Heart left ventricle (tissue), 16 donors: ENCODE results near the gene MACF1. TPM values are rescaled to one million over a fixed set of nuclear protein-coding genes. Genes with fewer than 3 reads are reported as not detected.

ENCODE experiments used
- ATAC-seq, 4 donors: fragments of 200-7000 bp; cut with Tn5 transposase; one replicate each; pipeline ENCODE4 v1.9.1; 2020 to 2022; ENCODE audit warnings: moderate library complexity in 4 of 4, mild to moderate bottlenecking in 3 of 4, moderate number of reproducible peaks in 1 of 4
- DNase-seq, 5 donors: peaks; one replicate each; pipeline ENCODE4 v3.0.0-alpha.2; 2020
- H3K27ac ChIP-seq, 12 donors: fragments of 200-600 bp; sonication (generic) in 4 of 12; one replicate each; pipeline versions ENCODE4 v1.5.0 to v1.8.0; 2016 to 2022; ENCODE audit warnings: mild to moderate bottlenecking in 2 of 12
- H3K27me3 ChIP-seq, 9 donors: fragments of 200-600 bp; sonication (generic) in 2 of 9; one replicate each; pipeline versions ENCODE4 v1.5.1 to v1.8.0; 2016 to 2022; ENCODE audit warnings: mild to moderate bottlenecking in 3 of 9
- H3K36me3 ChIP-seq, 9 donors: fragments of 200-600 bp; sonication (generic) in 2 of 9; one replicate each; pipeline versions ENCODE4 v1.5.0 to v1.8.0; 2018 to 2022; ENCODE audit warnings: mild to moderate bottlenecking in 2 of 9
- H3K4me1 ChIP-seq, 12 donors: fragments of 200-600 bp; sonication (generic) in 4 of 12; one replicate each; pipeline versions ENCODE4 v1.5.0 to v1.8.0; 2016 to 2022; ENCODE audit warnings: mild to moderate bottlenecking in 3 of 12
- H3K4me3 ChIP-seq, 12 donors: fragments of 200-600 bp; sonication (generic) in 4 of 12; one replicate each; pipeline versions ENCODE4 v1.5.0 to v1.8.0; 2017 to 2022; ENCODE audit warnings: mild to moderate bottlenecking in 9 of 12, moderate library complexity in 4 of 12
- H3K9me3 ChIP-seq, 12 donors: fragments of 200-600 bp; sonication (generic) in 4 of 12; one replicate each; pipeline versions ENCODE4 v1.5.0 to v1.8.0; 2016 to 2022; ENCODE audit warnings: mild to moderate bottlenecking in 1 of 12
- CTCF ChIP-seq, 12 donors: fragments of 200-600 bp; sonication (generic) in 4 of 12; IDR thresholded peaks; one replicate each; pipeline versions ENCODE4 v1.5.0 to v1.8.0; 2018 to 2022; ENCODE audit warnings: antibody characterized with exemption in 12 of 12, mild to moderate bottlenecking in 5 of 12
- POLR2A ChIP-seq, 2 donors: fragments of 450-650 bp; IDR thresholded peaks; one replicate each; pipeline ENCODE4 v1.6.1; 2017; ENCODE audit warnings: antibody characterized with exemption in 2 of 2, mild to moderate bottlenecking in 2 of 2, moderate library complexity in 2 of 2
- WGBS, 4 donors: extraction: QIAGEN DNeasy Blood & Tissue Kit in 2 of 4; methylation state at CpG; one replicate each; pipeline versions ENCODE4 v1.1.5 to v1.1.7; 2013 to 2018; 5-methylcytosine and 5-hydroxymethylcytosine counted together
- intact Hi-C, 10 donors: fragments of 100-400 bp; cut with DNase I; formaldehyde crosslinking; loops; one replicate each; pipeline versions ENCODE4 v1.11.1 to v1.14.2; 2022
- polyA plus RNA-seq, 2 donors: library from polyadenylated mRNA; stranded (reverse); fragments of 200-250 nt; gene quantifications; one replicate each; pipeline ENCODE4 v1.2.3, GENCODE V29; 2013
- total RNA-seq, 9 donors: library from RNA; depleted of rRNA in 2 of 9; stranded (reverse); fragments of >200 nt in 2 of 9; fragmentation: NEBNext Ultra II Directional in 3 of 9; extraction: Animal tissue kit (Norgen Biotek cat#: 25700) in 3 of 9; gene quantifications; one replicate each; pipeline versions ENCODE4 v1.1.0 to v1.2.4, GENCODE V29; 2016 to 2023
- donor health status: ischemic (EF 13 %, LVEDD 7.1; RV severe dilation, severe dysfunction).
- donor health status: healthy with polysubstance abuse.
- donor health status: DM: no; HTN: yes; CAD: no.
- donor health status: DM: no; HTN: no; CAD: no.
- donor health status: ischemic (EF 25% LVEDD 6.9; RV normal size, moderate dysfunction).
- donor health status: ischemic (EF 25% LVEDD 5.7; RV mildly dilated, moderate dysfunction).
- donor health status: healthy.
- donor health status: DM: yes; HTN: yes; CAD: no.
- donor health status: ischemic (EF 35%, LVEDD 5.7; RV mildly dilated, moderate dysfunction).
- donor health status: nonischemic (EF 11% LVEDD 7.7; RV severe dilation, severe dysfunction).
- donor health status: DM: yes; HTN: yes; CAD: no.
- donor health status: PGD.
- donor health status: ischemic (EF 29% LVEDD 5.4; RV normal size, mild dysfunction).
- donor health status: nonischemic (EF 23%, LVEDD 6.1; RV moderate dilation, normal function).

MACF1 gene
- total and polyA plus RNA-seq, 11 donors, result 102 to 436 (median 251) TPM

GRCh38 chr1:39358491-39358890 is 154.0 kb downstream of the MACF1 start:
- 33 to 48% (median 42%) methylated on average over 2 of the region's 2 CpGs for WGBS, 4 donors
- peaks cover 0 to 100% (median 98%) of the 10 kb centered on the region in 9 donors for H3K36me3 ChIP-seq
- H3K4me3 ChIP-seq, result no peak overlapping the region
- H3K9me3 ChIP-seq, result no peaks in the 10 kb centered on the region
- H3K27me3 ChIP-seq, result no peaks in the 10 kb centered on the region
- ATAC-seq (peak in 1 of 4 donors; percentile 29), DNase-seq (no peak)
- H3K4me1 ChIP-seq, result peaks cover 0 to 18% (median 9%) of the 10 kb centered on the region in 12 donors
- intact Hi-C loops, result loop anchor here in 3 of 10 donors (5.0 to 10.0 kb wide), 4 partner anchors 54 to 176 kb away; no protein-coding TSS in a partner anchor
- peak overlapping the region in 1 of 12 donors; percentile 27 for H3K27ac ChIP-seq
- TF ChIP-seq POLR2A (IDR thresholded peaks at IDR 0.05) (no peak), CTCF (IDR thresholded peaks at IDR 0.05) (no peak)

DNA sequence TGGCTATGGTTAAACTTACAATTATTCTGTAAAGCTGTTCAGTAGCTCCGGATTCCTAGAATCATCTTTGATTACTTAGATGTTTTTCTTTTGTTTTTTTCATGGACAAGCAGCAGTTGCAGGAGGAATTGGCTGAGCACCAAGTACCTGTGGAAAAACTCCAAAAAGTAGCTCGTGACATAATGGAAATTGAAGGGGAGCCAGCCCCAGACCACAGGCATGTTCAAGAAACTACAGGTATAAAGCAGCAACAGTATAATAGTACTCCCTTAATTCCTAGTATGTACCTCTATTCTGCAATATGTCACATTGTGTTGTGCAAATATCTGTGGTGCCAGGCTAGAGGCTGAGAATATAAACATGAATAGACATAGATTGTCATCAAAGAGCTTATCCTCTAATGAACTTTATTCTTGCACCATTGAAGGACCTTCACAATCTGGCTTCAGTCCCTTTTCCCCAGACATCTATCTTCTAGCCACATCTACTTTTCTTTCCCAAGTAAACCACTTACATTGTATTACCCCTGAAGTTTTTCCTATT is 154.6 kb downstream of the MACF1 start:
- Histone ChIP-seq H3K4me3 (no peak overlapping the region), H3K36me3 (peaks cover 0 to 100% (median 98%) of the 10 kb centered on the region in 9 donors), H3K27me3 (no peaks in the 10 kb centered on the region), H3K4me1 (peaks cover 0 to 18% (median 9%) of the 10 kb centered on the region in 12 donors), H3K9me3 (no peaks in the 10 kb centered on the region), H3K27ac (peak overlapping the region in 1 of 12 donors; percentile 27)
- 20 to 31% (median 25%) methylated on average over 2 of the region's 2 CpGs for WGBS, 4 donors
- intact Hi-C loops, result loop anchor here in 3 of 10 donors (5.0 to 10.0 kb wide), 4 partner anchors 53 to 176 kb away; no protein-coding TSS in a partner anchor
- ATAC-seq (peak in 1 of 4 donors; percentile 39), DNase-seq (no peak)
- TF ChIP-seq POLR2A (IDR thresholded peaks at IDR 0.05), result no peak
- no peak for TF ChIP-seq CTCF (IDR thresholded peaks at IDR 0.05)

DNA sequence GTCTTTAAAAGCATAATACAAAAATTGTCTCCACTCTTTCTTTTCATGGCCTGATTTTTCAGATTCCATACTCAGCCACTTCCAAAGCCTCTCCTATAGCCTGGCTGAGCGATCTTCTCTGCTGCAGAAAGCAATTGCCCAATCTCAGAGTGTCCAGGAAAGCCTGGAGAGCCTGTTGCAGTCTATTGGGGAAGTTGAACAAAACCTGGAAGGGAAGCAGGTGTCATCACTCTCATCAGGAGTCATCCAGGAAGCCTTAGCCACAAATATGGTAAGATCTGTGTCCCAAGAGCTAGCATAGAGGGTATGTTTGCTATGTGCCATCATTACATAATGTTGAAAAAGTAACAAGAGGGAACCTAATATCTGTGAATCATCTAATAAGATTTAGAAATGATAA is 156.2 kb downstream of the MACF1 start:
- H3K27ac ChIP-seq, result peak overlapping the region in 1 of 12 donors; percentile 36
- no peak for ATAC-seq
- peaks cover 0 to 18% (median 9%) of the 10 kb centered on the region in 12 donors for H3K4me1 ChIP-seq
- H3K4me3 ChIP-seq, result no peak overlapping the region
- H3K9me3 ChIP-seq, result no peaks in the 10 kb centered on the region
- intact Hi-C loops, result loop anchor here in 2 of 10 donors (10.0 kb wide), 2 partner anchors 46 to 54 kb away; no protein-coding TSS in a partner anchor
- TF ChIP-seq POLR2A (IDR thresholded peaks at IDR 0.05), result no peak
- no peak for TF ChIP-seq CTCF (IDR thresholded peaks at IDR 0.05)
- H3K36me3 ChIP-seq, result peaks cover 0 to 99% (median 96%) of the 10 kb centered on the region in 9 donors
- no peak for DNase-seq
- 79 to 86% (median 85%) methylated on average over 1 of the region's 1 CpG for WGBS, 4 donors
- no peaks in the 10 kb centered on the region for H3K27me3 ChIP-seq

DNA sequence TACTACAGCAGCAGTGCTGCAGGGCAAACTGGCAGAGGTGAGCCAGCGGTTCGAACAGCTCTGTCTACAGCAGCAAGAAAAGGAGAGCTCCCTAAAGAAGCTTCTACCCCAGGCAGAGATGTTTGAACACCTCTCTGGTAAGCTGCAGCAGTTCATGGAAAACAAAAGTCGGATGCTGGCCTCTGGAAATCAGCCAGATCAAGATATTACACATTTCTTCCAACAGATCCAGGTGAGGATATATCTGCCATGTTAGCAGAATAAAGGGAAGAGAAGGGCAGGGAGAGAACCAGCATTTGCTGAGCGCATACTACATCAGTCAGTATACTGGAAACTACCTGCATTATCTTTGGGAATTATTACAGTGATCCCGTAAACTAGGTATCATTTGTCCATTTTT is 157.0 kb downstream of the MACF1 start:
- no peak overlapping the region for H3K4me3 ChIP-seq
- 69 to 81% (median 76%) methylated on average over 5 of the region's 5 CpGs for WGBS, 4 donors
- H3K9me3 ChIP-seq, result no peaks in the 10 kb centered on the region
- H3K36me3 ChIP-seq, result peaks cover 0 to 99% (median 96%) of the 10 kb centered on the region in 9 donors
- intact Hi-C loops, result loop anchor here in 2 of 10 donors (10.0 kb wide), 2 partner anchors 47 to 53 kb away; no protein-coding TSS in a partner anchor
- peak overlapping the region in 1 of 12 donors; percentile 36 for H3K27ac ChIP-seq
- H3K27me3 ChIP-seq, result no peaks in the 10 kb centered on the region
- H3K4me1 ChIP-seq, result peaks cover 0 to 18% (median 9%) of the 10 kb centered on the region in 12 donors
- no peak for TF ChIP-seq POLR2A (IDR thresholded peaks at IDR 0.05)
- ATAC-seq, result no peak
- no peak for DNase-seq
